Daoy (cell line): ENCODE results near the gene IL17RA. TPM values are rescaled to one million over a fixed set of nuclear protein-coding genes. Genes with fewer than 3 reads are reported as not detected.
A peak's percentile ranks its signal among the peaks of the same experiment; 100 is the strongest.

ENCODE experiments used
- DNase-seq: peaks from one replicate; pipeline ENCODE4 v3.0.0-alpha.2; 2015; ENCODE audit warnings: low read depth
- total RNA-seq: library from RNA; depleted of rRNA; stranded (reverse); fragments of >200 nt; shearing (Covaris generic); gene quantifications from 2 replicates; pipeline ENCODE4 v1.2.3, GENCODE V29; 2014; rRNA removed

Gene IL17RA, protein sequence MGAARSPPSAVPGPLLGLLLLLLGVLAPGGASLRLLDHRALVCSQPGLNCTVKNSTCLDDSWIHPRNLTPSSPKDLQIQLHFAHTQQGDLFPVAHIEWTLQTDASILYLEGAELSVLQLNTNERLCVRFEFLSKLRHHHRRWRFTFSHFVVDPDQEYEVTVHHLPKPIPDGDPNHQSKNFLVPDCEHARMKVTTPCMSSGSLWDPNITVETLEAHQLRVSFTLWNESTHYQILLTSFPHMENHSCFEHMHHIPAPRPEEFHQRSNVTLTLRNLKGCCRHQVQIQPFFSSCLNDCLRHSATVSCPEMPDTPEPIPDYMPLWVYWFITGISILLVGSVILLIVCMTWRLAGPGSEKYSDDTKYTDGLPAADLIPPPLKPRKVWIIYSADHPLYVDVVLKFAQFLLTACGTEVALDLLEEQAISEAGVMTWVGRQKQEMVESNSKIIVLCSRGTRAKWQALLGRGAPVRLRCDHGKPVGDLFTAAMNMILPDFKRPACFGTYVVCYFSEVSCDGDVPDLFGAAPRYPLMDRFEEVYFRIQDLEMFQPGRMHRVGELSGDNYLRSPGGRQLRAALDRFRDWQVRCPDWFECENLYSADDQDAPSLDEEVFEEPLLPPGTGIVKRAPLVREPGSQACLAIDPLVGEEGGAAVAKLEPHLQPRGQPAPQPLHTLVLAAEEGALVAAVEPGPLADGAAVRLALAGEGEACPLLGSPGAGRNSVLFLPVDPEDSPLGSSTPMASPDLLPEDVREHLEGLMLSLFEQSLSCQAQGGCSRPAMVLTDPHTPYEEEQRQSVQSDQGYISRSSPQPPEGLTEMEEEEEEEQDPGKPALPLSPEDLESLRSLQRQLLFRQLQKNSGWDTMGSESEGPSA
- total RNA-seq, result 1.8 and 3.3 TPM in 2 replicates

DNA sequence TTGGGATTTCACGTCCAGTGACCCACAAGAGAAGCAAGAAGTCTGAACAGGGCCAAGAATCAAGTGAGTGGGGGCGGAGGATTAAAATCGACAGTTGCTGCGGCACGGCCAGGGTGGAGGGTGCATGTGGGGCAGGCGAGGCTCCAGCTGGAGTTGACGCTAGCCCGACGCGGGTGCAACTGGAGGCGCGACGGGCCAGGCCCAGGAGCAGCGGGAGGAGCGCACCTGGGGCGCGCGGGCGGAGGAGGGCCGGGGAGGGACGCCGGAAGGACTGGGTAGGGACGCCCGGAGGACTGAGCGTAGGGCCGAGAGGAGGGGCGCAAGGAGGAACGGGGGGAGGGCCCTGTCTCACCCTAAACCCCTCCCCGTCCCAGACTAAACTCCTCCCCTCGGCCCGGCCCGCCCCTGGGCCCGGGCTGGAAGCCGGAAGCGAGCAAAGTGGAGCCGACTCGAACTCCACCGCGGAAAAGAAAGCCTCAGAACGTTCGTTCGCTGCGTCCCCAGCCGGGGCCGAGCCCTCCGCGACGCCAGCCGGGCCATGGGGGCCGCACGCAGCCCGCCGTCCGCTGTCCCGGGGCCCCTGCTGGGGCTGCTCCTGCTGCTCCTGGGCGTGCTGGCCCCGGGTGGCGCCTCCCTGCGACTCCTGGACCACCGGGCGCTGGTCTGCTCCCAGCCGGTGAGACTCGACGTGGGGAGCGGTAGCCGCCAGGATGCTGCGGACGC is at the start of gene IL17RA:
Gene IL17RA, plus strand, starts transcription at position 447 of the 723 bp plus-strand sequence. Its CDS starts 92 bp downstream, at position 539.
- DNase-seq, result peak; percentile 92

DNA sequence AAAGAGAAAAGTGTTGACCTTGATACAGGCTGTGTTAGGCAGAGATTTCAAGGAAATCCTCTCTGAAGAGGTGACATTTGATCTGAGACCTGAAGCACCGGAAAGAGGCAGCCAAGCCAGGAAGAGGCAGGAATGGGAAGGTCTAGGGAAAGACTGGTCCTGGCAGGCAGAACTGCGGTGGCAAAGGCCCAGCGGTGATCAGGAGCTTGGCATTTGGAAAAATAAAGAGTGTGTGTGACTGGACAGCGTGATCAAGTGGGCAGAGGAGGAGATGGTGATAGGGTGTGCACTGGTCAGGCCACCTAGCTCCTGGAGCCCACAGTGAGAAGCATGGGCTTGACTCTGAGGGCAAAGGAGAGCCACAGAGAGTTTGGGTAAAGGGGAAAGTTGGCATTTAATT is 49.6 kb upstream of the IL17RA start:
- peak; percentile 47 for DNase-seq

DNA sequence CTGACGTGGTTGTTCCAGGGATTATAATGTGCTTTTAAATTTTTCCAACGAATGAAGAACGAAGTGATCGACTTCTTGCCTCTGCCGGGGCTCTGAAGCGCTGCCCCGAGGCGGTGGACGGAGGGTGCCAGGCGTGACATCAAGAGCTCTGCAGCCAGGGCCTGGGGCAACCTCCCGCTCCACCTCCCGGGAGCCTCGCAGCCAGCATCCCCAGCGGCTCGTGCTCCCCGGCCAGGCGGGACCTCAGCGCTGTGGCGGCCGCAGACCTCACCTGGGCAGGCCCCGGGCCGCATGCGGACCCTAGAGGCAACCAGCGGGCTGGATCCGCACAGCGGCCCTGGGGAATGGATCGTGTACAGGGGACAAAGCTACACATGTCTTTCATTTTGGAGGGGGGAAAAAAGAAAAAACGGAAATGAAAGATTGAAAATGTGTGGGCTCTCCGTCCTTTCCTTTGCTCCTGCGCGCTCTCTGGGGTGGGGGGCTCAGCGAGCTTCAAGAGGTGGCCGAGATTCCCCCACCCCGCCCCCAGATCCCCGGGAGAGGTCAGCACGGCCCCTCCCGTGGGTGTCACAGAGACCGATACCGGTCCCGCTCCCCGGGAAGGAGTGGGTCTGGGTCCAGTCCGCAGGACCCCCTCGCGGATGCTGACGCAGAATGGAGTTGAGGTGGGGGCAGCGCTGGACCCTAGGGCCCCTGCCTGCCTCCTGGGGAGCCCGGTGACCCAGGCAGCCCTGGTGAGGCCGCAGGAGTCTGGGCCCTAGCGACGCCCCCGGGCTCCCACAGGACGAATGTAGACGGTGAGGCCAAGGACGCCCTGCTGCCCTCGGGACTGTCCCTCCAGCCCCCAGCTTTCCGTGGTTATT is 48.6 kb upstream of the IL17RA start:
- DNase-seq, result peak; percentile 35

DNA sequence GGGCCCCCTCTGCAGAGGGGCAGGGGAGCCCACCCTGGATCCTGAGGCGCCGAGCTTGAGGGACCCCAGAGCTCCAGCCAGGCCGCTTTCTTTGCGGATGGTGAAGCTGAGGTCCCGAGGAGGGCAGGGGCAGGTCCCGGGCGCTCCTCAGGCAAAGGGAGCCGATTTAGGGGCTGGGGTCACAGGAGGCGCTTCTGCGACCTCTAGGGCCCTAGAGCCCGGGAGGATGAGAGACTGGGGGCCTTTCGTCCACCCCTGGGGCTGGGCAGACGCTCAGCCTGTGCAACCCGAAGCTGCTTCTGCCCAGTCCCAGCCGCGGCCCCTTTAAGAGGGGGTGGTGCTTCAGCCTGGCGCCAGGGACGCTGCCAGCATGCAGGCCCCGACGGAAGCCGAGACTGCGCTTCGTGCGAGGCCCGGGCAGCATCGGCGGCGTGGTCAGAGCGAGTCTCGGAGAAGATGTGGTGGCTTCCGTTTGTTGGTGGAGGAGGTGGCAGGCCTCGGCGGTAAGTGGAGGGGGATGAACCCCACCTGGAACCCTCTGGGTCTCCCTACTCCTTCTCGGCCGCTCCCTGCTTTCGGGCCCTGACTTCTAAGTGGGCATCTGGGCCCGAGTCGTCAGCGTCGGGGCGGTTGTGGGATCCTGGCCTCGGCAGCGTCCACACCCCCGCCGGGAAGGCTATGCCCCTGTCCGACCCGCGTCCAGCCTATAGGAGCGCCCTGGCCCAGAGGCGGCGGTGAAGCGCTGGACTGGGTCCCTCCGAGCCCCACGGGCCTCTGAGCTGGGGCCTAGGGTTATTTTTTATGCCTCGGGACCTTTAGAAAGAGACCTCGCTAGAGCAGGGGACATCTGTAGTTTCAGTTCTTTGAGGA is 47.7 kb upstream of the IL17RA start:
- DNase-seq, result peak; percentile 29

DNA sequence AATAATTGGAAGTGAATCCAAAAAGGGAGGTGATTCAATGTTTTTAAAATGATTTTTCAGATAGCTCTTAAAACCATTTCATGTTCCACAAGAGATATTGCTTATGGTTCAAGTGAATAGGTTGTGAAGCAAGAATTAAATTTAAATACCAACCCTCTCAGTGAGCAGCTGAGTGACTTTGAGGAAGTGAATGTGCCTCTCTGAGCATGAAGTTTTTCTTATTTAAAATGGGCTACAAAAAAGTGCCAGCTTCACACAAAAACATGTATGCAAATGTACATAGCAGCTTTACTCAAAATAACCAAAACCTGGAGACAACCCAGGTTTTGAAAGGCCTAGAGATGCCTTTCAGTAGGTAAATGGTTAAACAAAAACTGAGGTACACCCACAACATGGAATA is 41.3 kb upstream of the IL17RA start:
- no peak for DNase-seq

DNA sequence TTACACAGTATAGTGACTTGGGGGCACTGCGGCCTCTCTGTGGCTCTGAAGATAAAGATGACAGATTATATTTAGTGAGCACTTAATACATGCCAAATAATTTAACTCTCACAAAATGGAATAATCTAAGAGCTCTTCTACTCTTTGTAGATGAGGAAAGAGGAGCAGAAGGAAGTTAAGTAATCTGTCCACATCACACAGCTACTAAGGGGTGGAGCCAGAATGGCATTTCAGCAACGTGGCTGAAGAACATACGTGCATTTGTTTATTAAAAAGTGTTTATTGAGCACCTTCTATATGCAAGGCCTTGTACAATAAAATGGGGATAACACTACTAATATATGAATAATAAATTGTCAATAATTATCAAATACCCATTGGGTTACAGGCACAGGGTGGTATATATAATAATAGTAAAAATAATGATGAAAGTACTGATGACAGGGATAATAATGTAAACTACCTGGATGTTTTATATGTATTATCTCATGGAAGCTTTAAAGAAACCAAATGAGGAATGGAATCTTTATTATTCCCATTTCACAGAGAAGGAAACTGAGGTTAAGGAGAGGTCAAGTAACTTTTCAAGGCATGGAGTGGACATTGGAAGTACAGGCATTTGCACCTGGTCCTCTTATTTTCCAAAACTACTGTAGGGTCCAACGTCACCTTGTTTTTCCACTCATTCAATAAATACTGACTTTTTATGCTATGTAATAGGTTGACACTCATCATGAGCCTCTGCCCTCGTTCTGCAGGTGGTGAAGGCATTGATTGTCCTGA is 38.0 kb upstream of the IL17RA start:
- DNase-seq, result no peak

DNA sequence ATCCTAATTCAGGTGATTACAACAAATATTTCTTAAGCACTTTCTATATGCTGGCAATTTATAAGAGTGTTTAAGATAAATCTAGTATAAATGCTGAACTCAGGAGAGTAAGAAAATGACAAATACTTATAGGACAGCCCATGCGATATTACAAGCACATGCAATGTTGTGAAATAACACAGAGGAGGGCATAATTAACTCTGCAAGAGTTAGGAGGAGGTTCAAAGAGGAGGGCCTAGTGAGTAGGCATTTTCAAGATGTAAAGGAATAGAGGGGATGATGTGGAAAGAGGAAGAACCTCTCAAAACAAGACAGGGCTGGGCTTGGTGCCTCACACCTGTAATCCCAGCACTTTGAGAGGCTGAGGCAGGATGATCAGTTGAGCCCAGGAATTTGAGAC is 37.1 kb upstream of the IL17RA start:
- no peak for DNase-seq

DNA sequence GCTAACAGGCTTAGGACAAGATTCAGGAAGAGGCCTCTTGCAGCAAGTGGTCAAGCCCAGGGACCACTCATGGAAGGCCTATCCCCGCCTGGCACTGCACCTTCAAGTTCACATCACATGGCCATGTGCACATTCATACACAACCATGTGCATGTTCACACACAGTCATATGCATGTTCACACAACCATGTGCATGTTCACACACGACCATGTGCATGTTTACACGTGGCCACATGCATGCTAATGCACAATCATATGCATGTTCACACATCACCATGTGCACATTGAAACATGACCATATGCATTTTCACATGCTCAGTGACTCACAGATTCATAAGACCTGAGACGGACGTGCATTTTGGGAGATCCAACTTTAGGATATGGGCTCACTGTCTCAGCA is 28.7 kb upstream of the IL17RA start:
- DNase-seq, result no peak

DNA sequence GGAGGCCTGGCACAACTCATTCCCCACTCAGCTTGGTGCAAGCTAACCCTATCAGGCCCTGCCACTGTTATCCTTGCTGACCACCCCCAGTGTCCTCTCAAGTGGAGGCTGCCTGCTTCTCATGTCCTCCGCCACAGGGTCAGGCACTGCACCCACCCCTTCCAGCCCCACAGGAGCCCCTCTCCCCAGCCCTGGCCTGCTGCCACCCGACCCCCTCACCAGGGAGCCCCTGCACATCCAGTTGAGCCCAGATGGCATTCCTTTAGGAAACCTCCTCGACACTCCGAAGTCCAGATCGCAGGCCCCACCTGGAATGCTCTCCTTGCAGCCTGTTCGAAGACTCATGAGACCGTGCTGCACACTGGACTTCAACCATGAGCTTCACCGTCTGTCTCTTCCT is 28.0 kb upstream of the IL17RA start:
- DNase-seq, result no peak

DNA sequence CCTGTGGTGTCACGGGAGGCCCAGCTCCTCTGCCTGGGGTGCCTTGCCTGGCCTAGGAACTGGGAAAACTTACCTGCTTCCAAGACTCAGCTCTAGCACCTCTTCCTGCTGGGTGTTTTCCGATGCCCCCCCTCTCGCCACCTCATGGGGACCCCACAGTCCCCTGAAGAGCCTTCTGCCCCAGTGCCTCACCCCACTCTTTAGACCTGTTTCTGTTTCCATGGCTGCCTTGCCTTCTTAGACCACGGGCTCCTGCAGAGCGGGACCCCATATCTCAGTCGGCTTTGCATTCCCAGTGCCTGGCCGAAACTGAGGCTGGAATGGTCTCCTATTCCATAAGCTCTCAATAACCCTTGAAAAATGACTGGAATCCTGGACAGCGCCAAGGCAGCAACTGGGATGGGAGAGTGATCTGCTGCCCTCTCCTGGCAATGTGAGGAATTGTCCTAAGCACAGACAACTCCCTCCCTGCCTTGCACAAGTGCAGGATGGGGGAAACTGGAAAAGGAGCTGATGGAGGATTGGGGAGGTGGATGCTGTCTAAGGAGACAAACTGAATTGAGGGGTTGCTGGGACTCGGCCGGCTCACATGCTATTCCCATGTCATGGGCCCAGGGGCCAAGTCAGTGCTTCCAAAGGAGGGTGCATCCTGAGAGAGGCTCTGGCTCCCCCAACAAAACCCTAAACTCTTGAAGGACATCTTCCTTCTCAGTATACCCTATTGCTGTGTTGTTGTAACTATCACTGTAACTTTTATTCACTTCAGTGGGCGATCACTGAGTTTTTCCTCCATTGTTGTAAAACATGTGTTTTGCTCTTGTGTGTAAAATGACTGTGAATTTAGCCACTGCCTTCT is 26.6 kb upstream of the IL17RA start:
- DNase-seq, result peak; percentile 72

DNA sequence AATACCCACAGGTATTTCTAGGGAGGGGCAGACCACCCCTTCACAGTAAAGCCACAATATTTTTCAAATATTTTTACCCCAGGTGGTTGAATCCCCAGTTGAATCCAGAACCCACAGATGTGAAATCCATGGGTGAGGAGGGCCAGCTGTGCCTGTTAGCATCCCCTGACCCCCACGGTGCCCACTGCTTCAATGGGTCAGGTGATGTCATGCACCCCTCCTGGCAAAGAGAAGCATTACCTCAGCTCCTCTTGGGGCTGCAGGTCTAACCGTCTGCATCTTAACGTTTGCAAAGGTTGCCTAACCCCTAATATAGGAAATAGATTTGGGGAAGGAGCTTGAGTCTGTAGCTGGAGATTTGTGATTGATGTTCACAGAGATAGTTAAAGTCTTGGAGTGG is 24.7 kb upstream of the IL17RA start:
- no peak for DNase-seq

DNA sequence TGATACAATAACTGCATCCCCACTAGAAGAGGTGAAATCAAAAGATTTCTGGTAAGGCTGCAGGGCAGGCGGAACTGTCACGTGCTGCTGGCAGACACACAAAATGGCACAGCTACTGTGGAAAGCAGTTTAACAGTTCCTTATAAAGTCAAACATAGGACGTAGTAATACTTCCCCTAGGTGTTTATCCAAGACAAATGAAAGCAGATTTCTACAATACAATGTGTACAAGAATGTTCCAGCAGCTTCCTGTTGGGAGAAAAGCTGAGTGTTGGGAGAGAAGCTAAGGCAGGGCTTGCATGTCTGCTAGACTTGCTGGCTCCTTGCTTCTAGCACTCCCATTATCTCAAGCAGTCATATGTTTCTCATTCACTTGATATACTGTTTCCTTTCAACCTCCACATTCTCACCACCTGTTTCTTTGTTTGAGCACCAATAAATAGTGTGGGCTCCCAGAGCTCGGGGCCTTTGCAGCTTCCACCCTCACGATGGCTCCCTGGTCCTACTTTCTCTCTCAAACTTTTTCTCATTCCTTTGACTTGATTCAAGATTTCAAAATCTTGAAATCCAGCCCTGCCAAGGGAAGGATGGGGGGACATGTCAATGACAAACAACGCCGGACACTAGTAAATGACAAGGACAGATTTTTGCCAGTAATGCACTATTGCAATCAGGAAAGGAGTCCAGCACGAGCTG is 21.2 kb upstream of the IL17RA start:
- no peak for DNase-seq

DNA sequence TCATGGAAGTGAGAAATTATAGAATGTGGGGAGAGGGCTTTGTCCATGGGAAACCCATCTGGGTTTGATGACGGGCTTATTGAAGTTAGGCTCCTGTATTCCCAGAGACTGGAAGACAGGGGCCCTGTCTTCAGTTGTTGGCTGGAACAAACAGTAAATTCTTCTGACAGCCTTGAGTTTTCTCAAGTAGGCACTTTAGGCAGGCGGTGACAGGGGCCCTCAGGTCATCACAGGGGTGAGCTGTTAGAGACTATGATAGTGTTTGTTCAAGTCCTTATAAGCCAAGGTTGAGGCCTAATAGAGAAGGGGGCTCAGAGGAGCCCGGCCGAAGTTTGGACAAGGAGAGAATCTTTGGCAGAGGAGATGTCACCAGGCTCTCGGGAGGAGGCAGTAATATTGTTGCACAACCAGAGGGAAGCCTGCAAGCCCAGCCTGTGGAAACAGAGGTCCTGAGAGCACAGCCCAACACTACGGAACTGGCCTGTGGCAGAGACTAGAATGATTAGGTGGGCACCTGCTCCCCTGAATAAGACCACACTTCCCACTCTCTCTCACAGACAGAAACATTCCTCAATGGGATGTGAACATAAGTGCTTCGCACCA is 20.2 kb upstream of the IL17RA start:
- no peak for DNase-seq

DNA sequence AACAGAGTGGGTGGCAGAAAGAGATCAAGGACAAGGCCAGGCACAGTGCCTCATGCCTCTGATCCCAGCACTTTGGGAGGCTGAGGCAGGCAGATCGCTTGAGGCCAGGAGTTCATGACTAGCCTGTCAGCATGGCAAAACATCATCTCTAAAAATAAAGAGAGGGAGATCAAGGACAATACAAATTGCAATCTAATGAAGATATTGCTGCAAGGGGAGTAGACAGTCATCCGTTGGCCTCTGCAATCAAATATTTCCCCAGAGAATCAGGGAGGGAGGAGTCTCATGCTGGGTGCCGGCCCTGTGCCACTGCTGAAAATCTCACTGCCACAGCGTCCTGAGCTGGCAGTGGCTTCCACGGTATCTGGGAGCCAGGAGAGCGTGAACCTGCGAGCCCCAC is 19.4 kb upstream of the IL17RA start:
- no peak for DNase-seq

DNA sequence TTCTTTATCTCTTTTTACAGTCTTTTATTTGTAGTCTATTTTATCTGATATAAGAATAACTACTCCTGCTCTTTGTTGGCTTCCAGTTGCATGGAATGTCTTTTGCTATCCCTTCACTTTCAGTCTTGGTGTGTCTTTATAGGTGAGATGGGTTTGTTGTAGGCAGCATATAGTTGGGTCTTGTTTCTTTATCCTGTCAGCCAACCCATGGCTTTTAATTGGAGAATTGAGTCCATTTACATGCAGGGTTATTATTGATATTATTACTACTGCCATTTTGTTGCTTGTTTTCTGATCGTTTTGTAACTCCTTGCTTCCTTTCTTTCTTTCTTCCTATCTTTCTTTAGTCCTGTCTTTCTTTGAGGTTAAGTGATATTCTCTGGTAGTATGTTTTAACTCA is 11.9 kb upstream of the IL17RA start:
- no peak for DNase-seq

DNA sequence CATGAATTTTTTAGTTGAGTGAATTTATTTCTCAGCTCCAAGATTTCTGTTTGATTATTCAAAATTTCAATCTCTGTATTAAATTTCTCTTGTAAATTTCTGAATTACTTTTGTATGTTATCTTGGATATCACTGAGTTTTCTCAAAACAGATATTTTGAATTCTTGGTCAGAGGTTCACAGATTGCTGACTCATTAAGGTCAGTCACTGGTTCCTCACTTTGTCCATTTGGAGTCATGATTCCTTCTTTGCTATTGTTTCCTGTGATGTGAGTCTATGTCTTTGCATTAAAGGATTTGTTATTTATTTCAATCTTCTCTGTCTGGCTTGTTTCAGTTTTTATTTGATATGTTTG is 10.2 kb upstream of the IL17RA start:
- no peak for DNase-seq

DNA sequence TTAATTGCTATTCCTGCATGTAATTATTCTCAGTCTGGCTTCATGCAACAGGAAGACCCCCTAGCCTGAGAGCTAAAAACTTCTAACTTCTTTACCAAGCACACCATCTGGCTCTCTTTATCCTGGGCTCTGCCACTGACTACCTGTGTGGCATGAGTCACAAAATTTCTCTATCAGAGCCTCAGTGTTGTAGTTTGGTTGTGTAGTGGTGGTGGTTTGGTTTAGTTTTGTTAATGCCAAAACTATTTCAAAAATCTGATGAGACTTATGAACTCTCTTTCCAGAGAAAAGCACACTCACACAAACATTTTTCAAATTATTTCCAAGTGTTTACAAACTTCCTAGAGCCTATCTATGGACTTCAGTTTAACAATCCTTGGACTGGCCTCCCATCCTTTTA is 7.5 kb upstream of the IL17RA start:
- peak; percentile 66 for DNase-seq

DNA sequence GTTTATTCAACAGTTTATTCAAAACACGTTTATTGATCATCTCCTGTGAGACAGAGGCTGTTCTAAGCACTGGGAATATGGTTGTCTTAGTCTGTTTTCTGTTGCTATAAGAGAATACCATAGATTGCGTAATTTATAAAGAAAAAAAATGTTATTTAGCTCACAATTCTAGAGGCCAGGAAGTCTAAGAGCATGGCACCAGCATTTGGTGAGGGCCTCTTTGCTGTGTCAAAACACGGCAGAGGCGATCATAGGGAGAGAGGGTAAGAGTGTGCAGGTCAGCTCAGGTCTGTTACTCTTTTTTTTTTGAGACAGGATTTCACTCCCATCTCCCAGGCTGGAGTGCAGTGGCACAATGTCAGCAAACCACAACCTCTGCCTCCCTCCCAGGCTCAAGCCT is 5.2 kb upstream of the IL17RA start:
- DNase-seq, result no peak
